ENCODE measurements around the gene FHIT.

GRCh38 chr3:60309539-60310268 lies 941.5 kb downstream of the FHIT start:
- TF ChIP-seq CTCF (IDR thresholded peaks at IDR 0.05) (no peak), POLR2A (IDR thresholded peaks at IDR 0.05) (no peak)

Data from Peyer's patch (tissue), 4 donors.